Measurements from ENCODE around the gene KCNMB1.

Gene KCNMB1

GRCh38 chr5:170388818-170389549 lies at the start of gene KCNMB1:
Gene KCNMB1, minus strand, starts transcription at chr5:170389367. Its CDS starts 3,920 bp downstream, at chr5:170385447.
- no peak for DNase-seq

GRCh38 chr5:170438581-170438980 lies 49.4 kb upstream of the KCNMB1 start:
- DNase-seq = no peak

- DNase-seq = no peak
Measured at GRCh38 chr5:170437621-170438375, 48.6 kb upstream of the KCNMB1 start.

- no peak for DNase-seq
Measured at GRCh38 chr5:170436335-170436734, 47.2 kb upstream of the KCNMB1 start.

- DNase-seq = peak; percentile 30
Measured at GRCh38 chr5:170434966-170435605, 45.9 kb upstream of the KCNMB1 start.

- DNase-seq = no peak
Measured at GRCh38 chr5:170432669-170433068, 43.5 kb upstream of the KCNMB1 start.

- no peak for DNase-seq
Measured at GRCh38 chr5:170431571-170431970, 42.4 kb upstream of the KCNMB1 start.

- DNase-seq = no peak
Measured at GRCh38 chr5:170430866-170431437, 41.8 kb upstream of the KCNMB1 start.

- no peak for DNase-seq
Measured at GRCh38 chr5:170430256-170430655, 41.1 kb upstream of the KCNMB1 start.

- DNase-seq = no peak
Measured at GRCh38 chr5:170429014-170429413, 39.8 kb upstream of the KCNMB1 start.

GRCh38 chr5:170427672-170428236 lies 38.6 kb upstream of the KCNMB1 start:
- peak; percentile 21 for DNase-seq

GRCh38 chr5:170426786-170427185 lies 37.6 kb upstream of the KCNMB1 start:
- DNase-seq = no peak

GRCh38 chr5:170426149-170426767 lies 37.1 kb upstream of the KCNMB1 start:
- no peak for DNase-seq

GRCh38 chr5:170425731-170426130 lies 36.6 kb upstream of the KCNMB1 start:
- DNase-seq = no peak

GRCh38 chr5:170424629-170425028 lies 35.5 kb upstream of the KCNMB1 start:
- DNase-seq = no peak

- no peak for DNase-seq
Measured at GRCh38 chr5:170423692-170424091, 34.5 kb upstream of the KCNMB1 start.

GRCh38 chr5:170421826-170422225 lies 32.7 kb upstream of the KCNMB1 start:
- no peak for DNase-seq

GRCh38 chr5:170420806-170421412 lies 31.7 kb upstream of the KCNMB1 start:
- DNase-seq = peak; percentile 42

GRCh38 chr5:170419643-170420042 lies 30.5 kb upstream of the KCNMB1 start:
- no peak for DNase-seq

GRCh38 chr5:170418736-170419135 lies 29.6 kb upstream of the KCNMB1 start:
- DNase-seq = no peak

- DNase-seq = no peak
Measured at GRCh38 chr5:170416526-170416925, 27.4 kb upstream of the KCNMB1 start.

- DNase-seq = no peak
Measured at GRCh38 chr5:170414786-170415185, 25.6 kb upstream of the KCNMB1 start.

Data from NCI-H510A treated with DMSO at 0.1 percent for 48 hours (cell line).